Germinal center (tissue), 1 donor: ENCODE measurements around the gene ZFAND2A.
A peak's percentile ranks its signal among the peaks of the same experiment; 100 is the strongest.

Experiments used
- DNase-seq: peaks from one replicate; pipeline ENCODE4 v3.0.0; 2012; ENCODE audit warnings: mixed read lengths, low spot score

ZFAND2A gene

GRCh38 chr7:1106793-1107421 lies 53.1 kb downstream of the ZFAND2A start:
- DNase-seq = no peak

- DNase-seq = no peak
Measured at GRCh38 chr7:1106063-1106792, 53.8 kb downstream of the ZFAND2A start.

- DNase-seq = no peak
Measured at GRCh38 chr7:1105189-1105588, 54.8 kb downstream of the ZFAND2A start.

DNA sequence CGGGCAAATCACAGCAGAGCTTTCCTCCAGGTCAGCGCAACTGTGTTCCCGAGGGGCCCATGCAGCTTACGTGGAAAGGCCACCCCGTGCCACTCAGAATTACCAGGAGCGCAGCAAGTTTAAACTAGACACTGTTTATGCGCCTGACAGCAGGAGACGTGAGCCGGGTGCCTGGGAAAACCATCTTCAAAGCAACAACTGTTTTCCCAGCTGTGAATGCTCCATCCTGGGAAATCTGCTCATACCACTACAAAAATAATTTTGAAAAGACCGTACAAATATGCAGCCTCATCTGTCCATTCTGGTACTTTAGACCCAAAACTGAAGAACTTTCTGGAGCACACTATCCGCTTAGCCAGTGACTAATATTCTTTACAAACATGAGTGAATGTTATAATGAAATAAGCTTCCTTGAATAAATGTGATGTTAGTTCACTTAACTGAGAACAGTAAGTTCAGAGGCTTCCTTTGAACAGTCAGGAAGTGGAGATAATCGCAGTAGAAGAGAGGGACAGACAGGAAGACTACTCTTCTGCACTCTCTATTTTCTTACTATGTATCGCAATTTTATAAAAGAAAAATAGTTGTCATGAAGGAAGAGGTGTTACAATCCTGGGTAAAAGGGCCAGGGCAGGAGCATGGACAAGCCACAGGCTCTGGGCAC lies 55.3 kb downstream of the ZFAND2A start:
- DNase-seq = no peak

- no peak for DNase-seq
Measured at GRCh38 chr7:1103789-1104515, 56.0 kb downstream of the ZFAND2A start.

GRCh38 chr7:1103009-1103788 lies 56.8 kb downstream of the ZFAND2A start:
- peak; percentile 25 for DNase-seq
